ENCODE data around the gene GPATCH4.

GRCh38 chr1:156591181-156591431, 10.2 kb downstream of the GPATCH4 start:
- TF ChIP-seq POLR2A (IDR thresholded peaks at IDR 0.05; ENCODE audit: borderline replicate concordance, extremely low read depth, insufficient read depth, insufficient read length), result no peak
- TF ChIP-seq CTCF (IDR thresholded peaks at IDR 0.05 in 2 of 3, conservative IDR thresholded peaks at IDR 0.05 in 1 of 3; ENCODE audit: borderline replicate concordance in 1 of 3, insufficient read depth in 1 of 3, low read depth in 2 of 3, low read length in 2 of 3), result no peak
- TF ChIP-seq TCF7L2 (IDR thresholded peaks at IDR 0.05; ENCODE audit: borderline replicate concordance, extremely low read depth, insufficient read depth, insufficient read length), result no peak
- TF ChIP-seq REST (IDR thresholded peaks at IDR 0.05; ENCODE audit: low read depth), result no peak

Data from HCT116 (cell line).